ENCODE results near the gene KLF11.

The KLF11 gene

GRCh38 chr2:10016802-10017258 is 26.5 kb upstream of the KLF11 start:
- Histone ChIP-seq H3K4me1 (ENCODE audit: control insufficient read depth in 1 of 2, insufficient read depth in 2 of 2, low read length in 2 of 2) (no peaks in the 10 kb centered on the region), H3K9me3 (ENCODE audit: control insufficient read depth in 1 of 2, low read length in 2 of 2) (peaks cover 0 to 9% of the 10 kb centered on the region in 2 donors), H3K27me3 (ENCODE audit: low read depth, low read length) (no peaks in the 10 kb centered on the region), H3K27ac (ENCODE audit: low read length) (no peak overlapping the region), H3K36me3 (ENCODE audit: control insufficient read depth in 1 of 2, insufficient read depth in 2 of 2, low read length in 2 of 2) (no peaks in the 10 kb centered on the region), H3K4me3 (ENCODE audit: low read depth in 1 of 2, low read length in 2 of 2) (no peak overlapping the region)

- H3K9me3 ChIP-seq (ENCODE audit: control insufficient read depth in 1 of 2, low read length in 2 of 2): peaks cover 0 to 9% of the 10 kb centered on the region in 2 donors
- H3K4me3 ChIP-seq (ENCODE audit: low read depth in 1 of 2, low read length in 2 of 2): no peak overlapping the region
- H3K4me1 ChIP-seq (ENCODE audit: control insufficient read depth in 1 of 2, insufficient read depth in 2 of 2, low read length in 2 of 2): no peaks in the 10 kb centered on the region
- no peak overlapping the region for H3K27ac ChIP-seq (ENCODE audit: low read length)
- no peaks in the 10 kb centered on the region for H3K36me3 ChIP-seq (ENCODE audit: control insufficient read depth in 1 of 2, insufficient read depth in 2 of 2, low read length in 2 of 2)
- no peaks in the 10 kb centered on the region for H3K27me3 ChIP-seq (ENCODE audit: low read depth, low read length)
These were observed 25.9 kb upstream of the KLF11 start for GRCh38 chr2:10017313-10017941.

- H3K4me1 ChIP-seq (ENCODE audit: control insufficient read depth in 1 of 2, insufficient read depth in 2 of 2, low read length in 2 of 2): no peaks in the 10 kb centered on the region
- H3K36me3 ChIP-seq (ENCODE audit: control insufficient read depth in 1 of 2, insufficient read depth in 2 of 2, low read length in 2 of 2): no peaks in the 10 kb centered on the region
- H3K27me3 ChIP-seq (ENCODE audit: low read depth, low read length): no peaks in the 10 kb centered on the region
- no peak overlapping the region for H3K27ac ChIP-seq (ENCODE audit: low read length)
- no peak overlapping the region for H3K4me3 ChIP-seq (ENCODE audit: low read depth in 1 of 2, low read length in 2 of 2)
- H3K9me3 ChIP-seq (ENCODE audit: control insufficient read depth in 1 of 2, low read length in 2 of 2): peaks cover 0 to 9% of the 10 kb centered on the region in 2 donors
These were observed 24.2 kb upstream of the KLF11 start for GRCh38 chr2:10019174-10019573.

DNA sequence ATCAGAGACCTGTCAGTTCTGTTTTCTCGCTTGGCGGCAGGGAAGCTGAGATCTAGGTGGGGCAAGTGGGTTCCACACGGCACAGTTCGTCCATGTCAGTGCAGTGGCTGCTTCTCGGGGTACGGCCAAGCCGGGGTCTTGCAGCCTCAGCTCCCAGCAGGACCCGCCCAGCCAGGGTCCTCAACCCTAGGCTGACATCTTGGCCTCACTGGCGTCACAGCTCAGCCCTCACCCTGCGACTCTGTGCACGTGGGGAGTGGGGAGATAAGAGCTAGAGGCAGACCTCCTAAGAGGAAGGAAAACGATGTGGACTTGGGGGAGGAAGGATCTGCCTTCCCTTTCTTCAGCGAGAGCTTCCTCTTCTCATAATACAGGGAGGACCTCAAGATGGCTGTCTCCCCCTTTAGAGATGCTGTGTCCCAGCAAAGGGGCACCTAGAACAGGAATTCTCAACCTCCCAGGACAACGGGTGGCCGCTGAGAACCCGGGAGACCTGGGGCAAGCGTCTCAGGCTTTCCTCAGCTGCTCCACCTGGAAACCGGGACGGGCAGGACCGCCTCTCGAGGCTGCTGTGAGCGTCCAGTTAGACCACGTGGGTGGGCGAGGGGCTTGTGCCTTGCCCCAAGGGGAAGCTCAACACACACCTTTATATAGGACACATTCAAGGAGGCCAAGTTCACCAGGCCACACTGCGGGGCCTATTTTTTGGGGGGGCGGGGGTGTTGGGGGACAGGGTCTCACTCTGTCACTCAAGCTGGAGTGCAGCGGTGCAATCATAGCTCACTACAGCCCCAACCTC is 23.5 kb upstream of the KLF11 start:
- Histone ChIP-seq H3K4me1 (ENCODE audit: control insufficient read depth in 1 of 2, insufficient read depth in 2 of 2, low read length in 2 of 2) (no peaks in the 10 kb centered on the region), H3K9me3 (ENCODE audit: control insufficient read depth in 1 of 2, low read length in 2 of 2) (peaks cover 0 to 9% of the 10 kb centered on the region in 2 donors), H3K27ac (ENCODE audit: low read length) (no peak overlapping the region)

DNA sequence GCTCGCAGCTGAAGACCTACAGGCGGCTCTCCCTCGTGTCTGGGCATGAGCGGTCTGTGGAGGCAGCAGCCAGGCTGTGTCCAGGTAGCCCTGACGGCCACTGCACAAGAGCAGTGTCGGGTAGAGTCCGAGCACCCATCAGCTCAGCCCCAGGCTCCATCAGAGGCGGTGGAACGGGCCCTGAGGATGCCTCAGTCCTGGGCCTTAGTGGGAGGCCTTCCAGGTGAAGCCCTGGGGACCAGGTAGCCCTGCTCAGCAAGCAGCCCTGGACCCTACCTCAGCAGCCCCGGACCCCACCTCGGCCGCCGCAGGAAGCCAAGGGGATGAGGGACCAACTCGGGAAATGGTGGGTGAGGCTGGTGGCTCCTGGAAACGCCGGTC is 21.3 kb upstream of the KLF11 start:
- H3K9me3 ChIP-seq (ENCODE audit: control insufficient read depth in 1 of 2, low read length in 2 of 2): peaks cover 0 to 6% of the 10 kb centered on the region in 2 donors
- H3K4me3 ChIP-seq (ENCODE audit: low read depth in 1 of 2, low read length in 2 of 2): no peak overlapping the region
- no peaks in the 10 kb centered on the region for H3K4me1 ChIP-seq (ENCODE audit: control insufficient read depth in 1 of 2, insufficient read depth in 2 of 2, low read length in 2 of 2)
- no peak overlapping the region for H3K27ac ChIP-seq (ENCODE audit: low read length)
- H3K27me3 ChIP-seq (ENCODE audit: low read depth, low read length): no peaks in the 10 kb centered on the region
- H3K36me3 ChIP-seq (ENCODE audit: control insufficient read depth in 1 of 2, insufficient read depth in 2 of 2, low read length in 2 of 2): no peaks in the 10 kb centered on the region

More for the DNA sequence above, 23.5 kb upstream of the KLF11 start:
- H3K4me3 ChIP-seq (ENCODE audit: low read depth in 1 of 2, low read length in 2 of 2): no peak overlapping the region
- H3K36me3 ChIP-seq (ENCODE audit: control insufficient read depth in 1 of 2, insufficient read depth in 2 of 2, low read length in 2 of 2): no peaks in the 10 kb centered on the region
- H3K27me3 ChIP-seq (ENCODE audit: low read depth, low read length): no peaks in the 10 kb centered on the region

DNA sequence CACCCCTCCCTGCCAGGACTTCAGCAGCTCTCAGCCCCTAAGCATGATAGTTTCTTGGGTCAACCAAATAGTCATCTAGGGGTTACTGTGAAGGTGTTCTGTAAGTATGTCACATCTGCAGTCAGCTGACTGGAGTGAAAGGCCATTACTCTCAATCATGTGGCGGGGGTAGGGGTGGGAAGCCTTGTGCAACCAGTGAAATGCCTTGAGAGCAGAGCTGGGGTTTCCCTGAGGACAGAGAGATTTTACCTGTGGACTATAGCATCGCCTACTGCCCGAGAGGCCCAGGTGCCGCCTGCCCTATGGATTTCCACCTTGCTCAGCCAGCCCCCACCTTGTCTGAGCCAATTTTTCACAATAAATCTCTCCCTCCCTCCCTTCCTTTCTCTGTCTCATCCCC is 20.9 kb upstream of the KLF11 start:
- Histone ChIP-seq H3K9me3 (ENCODE audit: control insufficient read depth in 1 of 2, low read length in 2 of 2) (peaks cover 0 to 2% of the 10 kb centered on the region in 2 donors), H3K4me1 (ENCODE audit: control insufficient read depth in 1 of 2, insufficient read depth in 2 of 2, low read length in 2 of 2) (no peaks in the 10 kb centered on the region), H3K4me3 (ENCODE audit: low read depth in 1 of 2, low read length in 2 of 2) (no peak overlapping the region), H3K27me3 (ENCODE audit: low read depth, low read length) (no peaks in the 10 kb centered on the region), H3K27ac (ENCODE audit: low read length) (no peak overlapping the region), H3K36me3 (ENCODE audit: control insufficient read depth in 1 of 2, insufficient read depth in 2 of 2, low read length in 2 of 2) (no peaks in the 10 kb centered on the region)

DNA sequence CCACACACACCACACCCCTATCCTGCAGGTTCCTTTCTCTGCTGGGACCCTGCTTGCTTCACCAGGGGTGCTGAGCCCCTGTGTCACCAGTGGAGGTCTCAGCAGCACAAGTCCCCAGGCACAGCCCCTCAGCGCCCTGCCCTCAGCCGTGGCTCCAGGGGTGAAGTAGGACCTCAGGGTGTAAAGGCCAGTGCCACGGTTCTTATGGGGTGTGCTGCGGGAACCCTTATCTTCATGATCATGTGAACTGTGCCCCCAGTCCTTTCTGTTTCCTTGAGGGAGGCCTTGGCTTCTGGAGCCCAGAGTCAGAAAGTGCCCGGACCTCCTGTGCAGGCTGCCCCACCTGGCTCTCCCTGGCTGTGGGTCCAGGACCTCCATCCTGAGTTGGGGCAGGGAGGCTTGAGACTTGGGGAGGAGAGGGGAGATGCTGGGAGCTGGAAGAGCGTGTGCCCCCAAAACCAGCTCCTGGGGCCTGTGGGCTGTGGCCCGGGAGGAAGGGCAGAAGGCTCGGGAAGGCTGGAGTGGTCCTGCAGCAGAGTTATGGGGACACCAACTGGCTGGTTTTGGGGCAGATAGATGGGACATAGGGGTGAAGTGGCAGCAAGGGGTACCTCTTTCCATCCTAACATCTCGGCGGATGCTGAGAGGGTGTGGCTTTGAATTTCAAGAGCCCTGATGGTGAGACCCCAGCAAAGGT is 20.2 kb upstream of the KLF11 start:
- no peaks in the 10 kb centered on the region for H3K36me3 ChIP-seq (ENCODE audit: control insufficient read depth in 1 of 2, insufficient read depth in 2 of 2, low read length in 2 of 2)
- H3K4me3 ChIP-seq (ENCODE audit: low read depth in 1 of 2, low read length in 2 of 2): no peak overlapping the region
- no peaks in the 10 kb centered on the region for H3K27me3 ChIP-seq (ENCODE audit: low read depth, low read length)
- H3K9me3 ChIP-seq (ENCODE audit: control insufficient read depth in 1 of 2, low read length in 2 of 2): no peaks in the 10 kb centered on the region
- H3K4me1 ChIP-seq (ENCODE audit: control insufficient read depth in 1 of 2, insufficient read depth in 2 of 2, low read length in 2 of 2): no peaks in the 10 kb centered on the region
- no peak overlapping the region for H3K27ac ChIP-seq (ENCODE audit: low read length)

DNA sequence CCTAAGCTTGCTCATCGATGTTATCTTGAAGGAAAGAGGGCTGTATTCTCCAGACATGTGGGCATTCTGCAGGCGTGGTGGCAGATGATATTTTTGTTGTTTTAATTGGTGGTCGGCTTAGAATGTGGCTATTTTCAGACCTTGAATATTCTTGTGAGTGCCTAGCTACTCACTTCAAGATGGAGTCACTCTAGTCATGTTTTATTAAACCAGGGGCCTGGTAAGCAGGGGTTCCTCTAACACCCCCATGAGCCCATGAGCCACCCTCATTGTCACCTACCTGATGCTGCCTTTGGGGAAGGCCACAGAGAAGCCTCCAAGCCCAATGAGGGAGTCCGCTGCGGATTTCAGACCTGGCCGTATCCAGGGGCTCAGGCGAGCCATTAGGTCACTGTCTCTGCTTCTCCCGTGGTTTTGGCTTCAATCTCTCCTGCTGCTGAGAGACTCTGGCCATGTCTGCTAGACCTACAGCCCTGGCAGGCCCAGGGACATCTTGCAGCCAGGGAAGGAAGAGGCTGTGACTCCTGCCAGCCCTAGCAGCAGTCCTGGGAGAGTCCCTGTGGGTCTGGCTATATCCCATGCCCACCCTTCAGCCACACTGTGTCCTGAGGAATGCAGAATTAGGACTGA is 16.3 kb upstream of the KLF11 start:
- no peak overlapping the region for H3K4me3 ChIP-seq (ENCODE audit: low read depth in 1 of 2, low read length in 2 of 2)
- H3K4me1 ChIP-seq (ENCODE audit: control insufficient read depth in 1 of 2, insufficient read depth in 2 of 2, low read length in 2 of 2): peaks cover 0 to 8% of the 10 kb centered on the region in 2 donors
- H3K36me3 ChIP-seq (ENCODE audit: control insufficient read depth in 1 of 2, insufficient read depth in 2 of 2, low read length in 2 of 2): no peaks in the 10 kb centered on the region
- no peaks in the 10 kb centered on the region for H3K27me3 ChIP-seq (ENCODE audit: low read depth, low read length)
- H3K27ac ChIP-seq (ENCODE audit: low read length): no peak overlapping the region
- no peaks in the 10 kb centered on the region for H3K9me3 ChIP-seq (ENCODE audit: control insufficient read depth in 1 of 2, low read length in 2 of 2)

- no peak overlapping the region for H3K27ac ChIP-seq (ENCODE audit: low read length)
- H3K36me3 ChIP-seq (ENCODE audit: control insufficient read depth in 1 of 2, insufficient read depth in 2 of 2, low read length in 2 of 2): no peaks in the 10 kb centered on the region
- H3K4me1 ChIP-seq (ENCODE audit: control insufficient read depth in 1 of 2, insufficient read depth in 2 of 2, low read length in 2 of 2): peaks cover 0 to 8% of the 10 kb centered on the region in 2 donors
- no peaks in the 10 kb centered on the region for H3K9me3 ChIP-seq (ENCODE audit: control insufficient read depth in 1 of 2, low read length in 2 of 2)
- H3K4me3 ChIP-seq (ENCODE audit: low read depth in 1 of 2, low read length in 2 of 2): no peak overlapping the region
- H3K27me3 ChIP-seq (ENCODE audit: low read depth, low read length): no peaks in the 10 kb centered on the region
These were observed 15.6 kb upstream of the KLF11 start for GRCh38 chr2:10027660-10028330.

- Histone ChIP-seq H3K27ac (ENCODE audit: low read length) (no peak overlapping the region), H3K36me3 (ENCODE audit: control insufficient read depth in 1 of 2, insufficient read depth in 2 of 2, low read length in 2 of 2) (no peaks in the 10 kb centered on the region), H3K4me3 (ENCODE audit: low read depth in 1 of 2, low read length in 2 of 2) (no peak overlapping the region)
These were observed 14.9 kb upstream of the KLF11 start for GRCh38 chr2:10028407-10028987.

More at GRCh38 chr2:10028407-10028987, 14.9 kb upstream of the KLF11 start:
- Histone ChIP-seq H3K9me3 (ENCODE audit: control insufficient read depth in 1 of 2, low read length in 2 of 2) (no peaks in the 10 kb centered on the region), H3K4me1 (ENCODE audit: control insufficient read depth in 1 of 2, insufficient read depth in 2 of 2, low read length in 2 of 2) (peaks cover 0 to 8% of the 10 kb centered on the region in 2 donors), H3K27me3 (ENCODE audit: low read depth, low read length) (no peaks in the 10 kb centered on the region)
